ENCODE data around the gene CRLF1. TPM values are rescaled to one million over a fixed set of nuclear protein-coding genes. Genes with fewer than 3 reads are reported as not detected.

The CRLF1 gene
- total and polyA plus RNA-seq, 5 donors from 2014 or later, result 0.31 to 1.1 TPM; not detected in 3

GRCh38 chr19:18587561-18587960 lies 19.0 kb downstream of the CRLF1 start:
- no peaks in the 10 kb centered on the region for H3K9me3 ChIP-seq (ENCODE audit: control insufficient read depth in 2 of 2, low read length in 2 of 2)
- ATAC-seq (ENCODE audit: low read depth in 2 of 2), result no peak
- H3K4me3 ChIP-seq (ENCODE audit: low read depth, low read length), result no peak overlapping the region
- H3K27me3 ChIP-seq (ENCODE audit: control insufficient read depth, insufficient read depth, low read length), result no peaks in the 10 kb centered on the region
- DNase-seq, result no peak
- peaks cover 6% of the 10 kb centered on the region for H3K36me3 ChIP-seq (ENCODE audit: control insufficient read depth, insufficient read depth, low read length)
- H3K4me3 Mint-ChIP-seq, result peak overlapping the region in 3 of 4 donors; percentile 18 to 92 (median 59)
- peak overlapping the region in 2 of 3 donors; percentile 85 to 93 for H3K27ac Mint-ChIP-seq
- H3K4me1 ChIP-seq (ENCODE audit: control insufficient read depth, insufficient read depth, low read length, poor library complexity, severe bottlenecking), result peaks cover 33% of the 10 kb centered on the region
- no peaks in the 10 kb centered on the region for H3K36me3 Mint-ChIP-seq
- H3K4me1 Mint-ChIP-seq, result peaks cover 6 to 43% (median 17%) of the 10 kb centered on the region in 4 donors
- H3K27ac ChIP-seq (ENCODE audit: insufficient read depth, low read length, poor library complexity, severe bottlenecking), result peak overlapping the region; percentile 91
- no peaks in the 10 kb centered on the region for H3K9me3 Mint-ChIP-seq
- H3K27me3 Mint-ChIP-seq, result peaks cover 4% of the 10 kb centered on the region

DNA sequence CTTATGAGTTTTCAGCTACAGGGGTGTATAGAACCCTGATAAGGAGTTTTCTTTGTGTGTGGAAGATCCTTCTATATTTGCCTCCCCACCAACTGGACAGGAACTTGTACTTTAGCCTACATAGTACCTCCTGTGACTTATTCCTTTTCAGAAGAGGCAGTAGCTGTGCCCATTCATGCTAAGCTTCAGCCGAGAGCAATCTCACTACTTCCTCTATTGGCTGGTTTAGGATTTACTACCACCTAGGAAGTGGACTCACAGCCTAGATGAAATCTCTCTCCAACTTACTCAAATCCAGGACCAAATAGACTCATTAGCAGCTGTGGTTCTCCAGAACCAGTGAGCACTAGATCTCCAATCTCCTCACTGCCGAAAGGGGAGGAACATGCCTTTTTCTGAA lies 20.3 kb downstream of the CRLF1 start:
- H3K36me3 ChIP-seq (ENCODE audit: control insufficient read depth, insufficient read depth, low read length), result peaks cover 6% of the 10 kb centered on the region
- Mint-ChIP-seq H3K36me3 (no peaks in the 10 kb centered on the region), H3K9me3 (no peaks in the 10 kb centered on the region), H3K27me3 (peaks cover 4% of the 10 kb centered on the region), H3K4me3 (peak overlapping the region in 3 of 4 donors; percentile 4 to 75 (median 71)), H3K27ac (peak overlapping the region in 2 of 3 donors; percentile 10 to 14), H3K4me1 (peaks cover 6 to 41% (median 17%) of the 10 kb centered on the region in 4 donors)
- no peaks in the 10 kb centered on the region for H3K9me3 ChIP-seq (ENCODE audit: control insufficient read depth in 2 of 2, low read length in 2 of 2)
- peaks cover 33% of the 10 kb centered on the region for H3K4me1 ChIP-seq (ENCODE audit: control insufficient read depth, insufficient read depth, low read length, poor library complexity, severe bottlenecking)
- DNase-seq (no peak), ATAC-seq (ENCODE audit: low read depth in 2 of 2) (no peak)
- no peaks in the 10 kb centered on the region for H3K27me3 ChIP-seq (ENCODE audit: control insufficient read depth, insufficient read depth, low read length)
- no peak overlapping the region for H3K27ac ChIP-seq (ENCODE audit: insufficient read depth, low read length, poor library complexity, severe bottlenecking)
- H3K4me3 ChIP-seq (ENCODE audit: low read depth, low read length), result no peak overlapping the region

GRCh38 chr19:18580311-18580710 lies 26.3 kb downstream of the CRLF1 start:
- no peak overlapping the region for H3K27ac Mint-ChIP-seq
- H3K27ac ChIP-seq (ENCODE audit: insufficient read depth, low read length, poor library complexity, severe bottlenecking), result no peak overlapping the region

GRCh38 chr19:18577365-18577914 lies 29.2 kb downstream of the CRLF1 start:
- Mint-ChIP-seq H3K36me3 (peaks cover 15% of the 10 kb centered on the region), H3K27ac (no peak overlapping the region), H3K4me1 (peaks cover 0 to 22% (median 14%) of the 10 kb centered on the region in 4 donors), H3K9me3 (peaks cover 0 to 2% (median 0%) of the 10 kb centered on the region in 7 donors), H3K27me3 (peaks cover 4% of the 10 kb centered on the region), H3K4me3 (peak overlapping the region in 1 of 4 donors; percentile 21)
- no peak for ATAC-seq (ENCODE audit: low read depth in 2 of 2)
- no peak overlapping the region for H3K27ac ChIP-seq (ENCODE audit: insufficient read depth, low read length, poor library complexity, severe bottlenecking)
- H3K4me3 ChIP-seq (ENCODE audit: low read depth, low read length), result no peak overlapping the region
- peaks cover 12% of the 10 kb centered on the region for H3K4me1 ChIP-seq (ENCODE audit: control insufficient read depth, insufficient read depth, low read length, poor library complexity, severe bottlenecking)
- no peak for DNase-seq
- no peaks in the 10 kb centered on the region for H3K27me3 ChIP-seq (ENCODE audit: control insufficient read depth, insufficient read depth, low read length)
- peaks cover 37% of the 10 kb centered on the region for H3K36me3 ChIP-seq (ENCODE audit: control insufficient read depth, insufficient read depth, low read length)
- H3K9me3 ChIP-seq (ENCODE audit: control insufficient read depth in 2 of 2, low read length in 2 of 2), result no peaks in the 10 kb centered on the region

More at GRCh38 chr19:18580311-18580710, 26.3 kb downstream of the CRLF1 start:
- Histone ChIP-seq H3K27me3 (ENCODE audit: control insufficient read depth, insufficient read depth, low read length) (no peaks in the 10 kb centered on the region), H3K36me3 (ENCODE audit: control insufficient read depth, insufficient read depth, low read length) (peaks cover 16% of the 10 kb centered on the region), H3K9me3 (ENCODE audit: control insufficient read depth in 2 of 2, low read length in 2 of 2) (no peaks in the 10 kb centered on the region), H3K4me1 (ENCODE audit: control insufficient read depth, insufficient read depth, low read length, poor library complexity, severe bottlenecking) (no peaks in the 10 kb centered on the region), H3K4me3 (ENCODE audit: low read depth, low read length) (no peak overlapping the region)
- H3K36me3 Mint-ChIP-seq, result peaks cover 8% of the 10 kb centered on the region
- ATAC-seq (ENCODE audit: low read depth in 2 of 2) (no peak), DNase-seq (no peak)
- H3K9me3 Mint-ChIP-seq, result no peaks in the 10 kb centered on the region
- peaks cover 4% of the 10 kb centered on the region for H3K27me3 Mint-ChIP-seq
- no peak overlapping the region for H3K4me3 Mint-ChIP-seq
- H3K4me1 Mint-ChIP-seq, result peaks cover 0 to 2% (median under 1%) of the 10 kb centered on the region in 4 donors

DNA sequence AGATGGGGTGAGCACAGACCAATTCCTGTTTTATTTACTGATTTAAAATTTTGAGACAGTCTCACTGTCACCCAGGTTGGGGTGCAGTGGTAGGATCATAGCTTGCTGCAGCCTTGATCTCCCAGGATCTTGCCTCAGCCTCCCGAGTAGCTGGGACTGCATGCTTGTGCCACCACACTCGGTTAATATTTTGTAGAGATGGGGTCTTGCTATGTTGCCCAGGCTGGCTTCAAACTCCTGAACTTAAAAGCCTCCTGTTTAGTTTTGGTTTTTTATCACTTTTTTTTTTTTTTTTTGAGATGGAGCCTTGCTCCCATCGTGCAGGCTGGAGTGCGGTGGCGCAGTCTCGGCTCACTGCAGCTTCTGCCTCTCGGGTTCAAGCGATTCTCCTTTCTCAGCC lies 30.2 kb downstream of the CRLF1 start:
- ATAC-seq (ENCODE audit: low read depth in 2 of 2) (no peak), DNase-seq (no peak)
- Histone ChIP-seq H3K4me3 (ENCODE audit: low read depth, low read length) (no peak overlapping the region), H3K36me3 (ENCODE audit: control insufficient read depth, insufficient read depth, low read length) (peaks cover 37% of the 10 kb centered on the region), H3K9me3 (ENCODE audit: control insufficient read depth in 2 of 2, low read length in 2 of 2) (no peaks in the 10 kb centered on the region), H3K27me3 (ENCODE audit: control insufficient read depth, insufficient read depth, low read length) (no peaks in the 10 kb centered on the region), H3K27ac (ENCODE audit: insufficient read depth, low read length, poor library complexity, severe bottlenecking) (no peak overlapping the region), H3K4me1 (ENCODE audit: control insufficient read depth, insufficient read depth, low read length, poor library complexity, severe bottlenecking) (peaks cover 17% of the 10 kb centered on the region)
- peaks cover 3 to 33% (median 20%) of the 10 kb centered on the region in 4 donors for H3K4me1 Mint-ChIP-seq
- peaks cover 4% of the 10 kb centered on the region for H3K27me3 Mint-ChIP-seq
- H3K27ac Mint-ChIP-seq, result no peak overlapping the region
- H3K4me3 Mint-ChIP-seq, result peak overlapping the region in 1 of 4 donors; percentile 60
- peaks cover 0 to 3% (median 0%) of the 10 kb centered on the region in 7 donors for H3K9me3 Mint-ChIP-seq
- H3K36me3 Mint-ChIP-seq, result peaks cover 15% of the 10 kb centered on the region

DNA sequence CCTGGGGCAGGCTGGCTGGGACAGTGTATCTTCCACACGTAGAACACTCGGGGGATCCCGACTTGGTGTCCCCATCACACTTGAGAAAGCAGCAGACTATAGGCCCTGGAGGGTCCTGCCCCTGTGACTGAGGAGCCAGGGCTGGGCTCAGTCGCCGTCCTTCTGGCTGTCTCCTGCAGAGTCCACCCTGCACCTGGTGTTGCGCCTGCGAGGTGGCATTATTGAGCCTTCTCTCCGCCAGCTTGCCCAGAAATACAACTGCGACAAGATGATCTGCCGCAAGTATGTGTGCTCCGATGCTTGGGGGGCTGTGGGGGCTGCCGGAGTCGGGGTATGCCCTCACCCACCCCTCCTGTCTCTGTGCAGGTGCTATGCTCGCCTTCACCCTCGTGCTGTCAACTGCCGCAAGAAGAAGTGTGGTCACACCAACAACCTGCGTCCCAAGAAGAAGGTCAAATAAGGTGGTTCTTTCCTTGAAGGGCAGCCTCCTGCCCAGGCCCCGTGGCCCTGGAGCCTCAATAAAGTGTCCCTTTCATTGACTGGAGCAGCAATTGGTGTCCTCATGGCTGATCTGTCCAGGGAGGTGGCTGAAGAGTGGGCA lies 31.8 kb downstream of the CRLF1 start:
- Histone ChIP-seq H3K27me3 (ENCODE audit: control insufficient read depth, insufficient read depth, low read length) (no peaks in the 10 kb centered on the region), H3K4me1 (ENCODE audit: control insufficient read depth, insufficient read depth, low read length, poor library complexity, severe bottlenecking) (peaks cover 22% of the 10 kb centered on the region), H3K4me3 (ENCODE audit: low read depth, low read length) (no peak overlapping the region), H3K27ac (ENCODE audit: insufficient read depth, low read length, poor library complexity, severe bottlenecking) (no peak overlapping the region), H3K9me3 (ENCODE audit: control insufficient read depth in 2 of 2, low read length in 2 of 2) (no peaks in the 10 kb centered on the region), H3K36me3 (ENCODE audit: control insufficient read depth, insufficient read depth, low read length) (peaks cover 37% of the 10 kb centered on the region)
- peaks cover 5 to 36% (median 23%) of the 10 kb centered on the region in 4 donors for H3K4me1 Mint-ChIP-seq
- DNase-seq, result no peak
- peak overlapping the region in 1 of 4 donors; percentile 56 for H3K4me3 Mint-ChIP-seq
- H3K36me3 Mint-ChIP-seq, result peaks cover 15% of the 10 kb centered on the region
- H3K27ac Mint-ChIP-seq, result peak overlapping the region in 1 of 3 donors; percentile 42
- peaks cover 1% of the 10 kb centered on the region for H3K27me3 Mint-ChIP-seq
- ATAC-seq (ENCODE audit: low read depth in 2 of 2), result no peak
- peaks cover 0 to 3% (median 0%) of the 10 kb centered on the region in 7 donors for H3K9me3 Mint-ChIP-seq

- Mint-ChIP-seq H3K4me3 (peak within 1 kb of the TSS; percentile 87 to 98 (median 94)), H3K36me3 (peaks cover 25% of the 10 kb centered on the region), H3K4me1 (peaks cover 5 to 36% (median 23%) of the 10 kb centered on the region in 4 donors)
Observed at GRCh38 chr19:18571564-18572344, 34.8 kb downstream of the CRLF1 start, which contains the start of gene UBA52. Gene UBA52, plus strand, starts transcription at chr19:18571857. Its CDS starts 1,444 bp downstream, at chr19:18573301.

More at GRCh38 chr19:18571564-18572344, 34.8 kb downstream of the CRLF1 start, which contains the start of gene UBA52:
- Histone ChIP-seq H3K36me3 (ENCODE audit: control insufficient read depth, insufficient read depth, low read length) (peaks cover 57% of the 10 kb centered on the region), H3K9me3 (ENCODE audit: control insufficient read depth in 2 of 2, low read length in 2 of 2) (no peaks in the 10 kb centered on the region), H3K4me3 (ENCODE audit: low read depth, low read length) (peak within 1 kb of the TSS; percentile 95), H3K27me3 (ENCODE audit: control insufficient read depth, insufficient read depth, low read length) (no peaks in the 10 kb centered on the region), H3K4me1 (ENCODE audit: control insufficient read depth, insufficient read depth, low read length, poor library complexity, severe bottlenecking) (peaks cover 22% of the 10 kb centered on the region), H3K27ac (ENCODE audit: insufficient read depth, low read length, poor library complexity, severe bottlenecking) (peak within 1 kb of the TSS; percentile 96)
- peak within 1 kb of the TSS; percentile 97 for H3K27ac Mint-ChIP-seq
- H3K9me3 Mint-ChIP-seq, result peaks cover 0 to 3% (median 0%) of the 10 kb centered on the region in 7 donors
- DNase-seq, result peak; percentile 98 to 99 (median 99)
- H3K27me3 Mint-ChIP-seq, result no peaks in the 10 kb centered on the region
- ATAC-seq (ENCODE audit: low read depth in 2 of 2), result peak; percentile 95 to 96
